GM12878 (cell line): ENCODE data around the gene IMMP2L. TPM values are rescaled to one million over a fixed set of nuclear protein-coding genes. Genes with fewer than 3 reads are reported as not detected.

ENCODE experiments used
- ATAC-seq: fragments of 200-7000 bp; cut with Tn5 transposase; 3 replicates; pipeline ENCODE4 v1.9.1; 2020; ENCODE audit warnings: mild to moderate bottlenecking, moderate library complexity
- BruUV-seq: library from RNA; stranded (reverse); fragments of 400-500 nt; replicated peaks from 2 replicates; lab custom pipeline; 2021; lab: Mats Ljungman, UMichigan
- CTCF ChIA-PET: fragments of 300-600 bp; sonication (Branson Sonifier 250); formaldehyde crosslinking; extraction: SDS; loops from one replicate; lab custom pipeline; 2021; ENCODE audit warnings: inconsistent platforms; lab: Yijun Ruan, JAX
- POLR2A ChIA-PET: fragments of 350-600 bp; formaldehyde crosslinking; extraction: SDS; loops from one replicate; lab custom pipeline; 2021; ENCODE audit warnings: inconsistent platforms; lab: Charles Lee
- RAD21 ChIA-PET: fragments of 300-600 bp; sonication (Branson Sonifier 250); formaldehyde crosslinking; loops from one replicate; lab custom pipeline; 2023; ENCODE audit warnings: antibody characterized with exemption; ENCODE audit not compliant: unreplicated experiment; lab: Charles Lee
- SMC1A ChIA-PET: fragments of 300-600 bp; sonication (Branson Sonifier 250); formaldehyde crosslinking; loops from one replicate; lab custom pipeline; 2023; ENCODE audit not compliant: unreplicated experiment, uncharacterized antibody; lab: Charles Lee
- DNase-seq: peaks from one replicate; pipeline ENCODE4 v3.0.0-alpha.2; 2011; ENCODE audit warnings: low read depth, low spot score
- FAIRE-seq: peaks from 3 replicates; lab custom pipeline; 2011; peaks lifted over from hg19 to GRCh38; lab: Jason Lieb, UNC
- H2AFZ ChIP-seq: 2 replicates; pipeline ENCODE4 v1.6.0; 2011; ENCODE audit warnings: low read depth, low read length, control low read depth; ENCODE audit not compliant: control insufficient read depth
- H3K27ac ChIP-seq: 2 replicates; pipeline ENCODE4 v1.5.1; 2011; ENCODE audit warnings: control low read depth; ENCODE audit not compliant: control insufficient read depth, insufficient read depth
- H3K27me3 ChIP-seq, 2 experiments: replicated peaks in 1 of 2; 2 replicates each; pipeline versions ENCODE4 v1.6.0 to v1.6.1; 2011; ENCODE audit warnings: low read length in 1 of 2; ENCODE audit not compliant: control insufficient read depth in 2 of 2, insufficient read depth in 2 of 2
- H3K36me3 ChIP-seq, 2 experiments: 2 replicates each; pipeline ENCODE4 v1.5.1; 2011; ENCODE audit warnings: low read length in 1 of 2; ENCODE audit not compliant: control insufficient read depth in 2 of 2, insufficient read depth in 2 of 2
- H3K4me1 ChIP-seq: 2 replicates; pipeline ENCODE4 v1.6.1; 2011; ENCODE audit warnings: mild to moderate bottlenecking, low read length, moderate library complexity, mixed read lengths; ENCODE audit not compliant: control insufficient read depth, insufficient read depth
- H3K4me2 ChIP-seq: 2 replicates; pipeline ENCODE4 v1.6.0; 2011; ENCODE audit warnings: control low read depth; ENCODE audit not compliant: control insufficient read depth, insufficient read depth
- H3K4me3 ChIP-seq: fragments of 200-600 bp; sonication (generic); 2 replicates; pipeline ENCODE4 v1.5.1; 2016
- H3K79me2 ChIP-seq: 2 replicates; pipeline ENCODE4 v1.6.0; 2011; ENCODE audit warnings: low read length; ENCODE audit not compliant: control insufficient read depth, insufficient read depth
- H3K9ac ChIP-seq: 2 replicates; pipeline ENCODE4 v1.8.0; 2011; ENCODE audit warnings: low read length, control low read depth, mixed read lengths; ENCODE audit not compliant: control insufficient read depth, insufficient read depth
- H3K9me3 ChIP-seq: replicated peaks from 3 replicates; pipeline ENCODE4 v1.5.1; 2011; ENCODE audit warnings: mild to moderate bottlenecking, low read length; ENCODE audit not compliant: control insufficient read depth, insufficient read depth
- H4K20me1 ChIP-seq: 2 replicates; pipeline ENCODE4 v1.6.0; 2011; ENCODE audit not compliant: control insufficient read depth, insufficient read depth
- ASH2L ChIP-seq: fragments of 300-600, 200-600 bp; sonication (generic); IDR thresholded peaks from 2 replicates; pipeline ENCODE4 v1.6.1; 2017; ENCODE audit warnings: low read depth, mild to moderate bottlenecking, borderline replicate concordance
- CHD1 ChIP-seq: IDR thresholded peaks from 2 replicates; pipeline ENCODE4 v1.6.1; 2012; ENCODE audit warnings: low read depth, low read length, improper control_type of control experiment
- EGR1 ChIP-seq, 2 experiments: IDR thresholded peaks; 1 replicate in 1 of 2; 2 replicates in 1 of 2; pipeline ENCODE4 v1.6.1; 2011 to 2012; ENCODE audit warnings: low read depth in 2 of 2, low read length in 2 of 2, borderline replicate concordance in 1 of 2, mild to moderate bottlenecking in 1 of 2, moderate library complexity in 1 of 2
- HSF1 ChIP-seq: fragments of 150-350 bp; IDR thresholded peaks from 2 replicates; pipeline ENCODE4 v1.6.1; 2014; ENCODE audit warnings: mild to moderate bottlenecking, low read depth, low read length
- IRF5 ChIP-seq: fragments of 450-650 bp; IDR thresholded peaks from 2 replicates; pipeline ENCODE4 v1.6.1; 2017; ENCODE audit warnings: borderline replicate concordance
- KDM1A ChIP-seq: fragments of 200-600 bp; sonication (generic); IDR thresholded peaks from 2 replicates; pipeline ENCODE4 v1.6.1; 2016; ENCODE audit warnings: borderline replicate concordance
- MTA2 ChIP-seq: fragments of 450-650 bp; IDR thresholded peaks from 2 replicates; pipeline ENCODE4 v1.6.1; 2016; ENCODE audit warnings: low read depth, mild to moderate bottlenecking, moderate library complexity
- NRF1 ChIP-seq: conservative IDR thresholded peaks from 2 replicates; pipeline ENCODE4 v1.6.1; 2011; ENCODE audit warnings: mild to moderate bottlenecking, low read depth, low read length, improper control_type of control experiment
- POLR2AphosphoS5 ChIP-seq: IDR thresholded peaks from 2 replicates; pipeline ENCODE4 v1.6.1; 2011; ENCODE audit warnings: mild to moderate bottlenecking, low read length, inconsistent platforms
- RBBP5 ChIP-seq: fragments of 200-600 bp; sonication (generic); conservative IDR thresholded peaks from 2 replicates; pipeline ENCODE4 v1.6.1; 2016
- RFX5 ChIP-seq: IDR thresholded peaks from 2 replicates; pipeline ENCODE4 v1.6.1; 2011; ENCODE audit warnings: low read depth, low read length, improper control_type of control experiment
- SMAD5 ChIP-seq: IDR thresholded peaks from 2 replicates; pipeline ENCODE4 v1.6.1; 2016; ENCODE audit warnings: antibody characterized with exemption, low read depth
- SMC3 ChIP-seq: IDR thresholded peaks from 2 replicates; pipeline ENCODE4 v1.6.1; 2011; ENCODE audit warnings: low read length, improper control_type of control experiment, borderline replicate concordance
- SRF ChIP-seq, 2 experiments: IDR thresholded peaks; 2 replicates each; pipeline ENCODE4 v1.6.1; 2011; ENCODE audit warnings: low read depth in 2 of 2, low read length in 2 of 2, mild to moderate bottlenecking in 1 of 2, moderate library complexity in 1 of 2
- YY1 ChIP-seq: IDR thresholded peaks from 2 replicates; pipeline ENCODE4 v1.6.1; 2011; ENCODE audit warnings: low read depth, mild to moderate bottlenecking, low read length
- WGBS: methylation state at CpG from one replicate; pipeline ENCODE4 v1.1.6; 2016; ENCODE audit warnings: low lambda C conversion rate; ENCODE audit not compliant: insufficient replicate concordance, insufficient coverage; ENCODE audit errors: missing lambda C conversion rate; 5-methylcytosine and 5-hydroxymethylcytosine counted together
- in situ Hi-C: fragments of 300-500 bp; cut with MboI; formaldehyde crosslinking; loops from 9 replicates; pipeline ENCODE4 v1.14.3; 2018; ENCODE audit warnings: mixed read lengths
- intact Hi-C: fragments of 100-400 bp; cut with micrococcal nuclease; formaldehyde crosslinking; loops from one replicate; pipeline ENCODE4 v1.14.2; 2022; ENCODE audit not compliant: unreplicated experiment
- polyA plus RNA-seq, 11 experiments: library from polyadenylated mRNA; depleted of rRNA in 4 of 11; unstranded in 6 of 11; stranded (reverse) in 5 of 11; fragments of >200 nt; fragmentation: Nextera tagmentation in 4 of 11; fragmentation: Illumina TruSeq in 1 of 11; extraction: Ambion mirVana in 4 of 11; extraction: Trizol in 1 of 11; gene quantifications; 1 replicate in 1 of 11; 2 replicates in 10 of 11; pipeline versions ENCODE4 v1.2.1 to v1.2.3, GENCODE V29; 2011 to 2016; ENCODE audit warnings: inconsistent platforms in 2 of 11, missing spikeins in 2 of 11, low read depth in 1 of 11
- total RNA-seq, 4 experiments: library from RNA; depleted of rRNA in 3 of 4; stranded (reverse); fragments of >200 nt in 3 of 4; fragmentation: Illumina TruSeq in 1 of 4; extraction: Trizol in 1 of 4; gene quantifications; 2 replicates each; pipeline versions ENCODE4 v1.2.1 to v1.2.3, GENCODE V29; 2013 to 2021
- TF ChIP-seq, protein P1 (sequence below): fragments of 450-650 bp; IDR thresholded peaks from 2 replicates; pipeline ENCODE4 v1.6.1; 2017; ENCODE audit warnings: mild to moderate bottlenecking, moderate library complexity
- TF ChIP-seq, protein P2 (sequence below), 3 experiments: IDR thresholded peaks in 2 of 3; conservative IDR thresholded peaks in 1 of 3; 2 replicates each; pipeline ENCODE4 v1.5.1; 2011; ENCODE audit warnings: low read depth in 3 of 3, low read length in 3 of 3, mild to moderate bottlenecking in 3 of 3, control low read depth in 2 of 3, moderate library complexity in 2 of 3, inconsistent platforms in 1 of 3, mixed read lengths in 1 of 3; ENCODE audit not compliant: control insufficient read depth in 2 of 3, insufficient read depth in 1 of 3; ENCODE audit errors: extremely low read depth in 1 of 3

The IMMP2L gene
- total and polyA plus RNA-seq, 10 of the 15 experiments (the other 5 are each of a cell fraction or from before 2014, with no cell fraction given) = 12.6 to 46.3 (median 19.6) TPM

DNA sequence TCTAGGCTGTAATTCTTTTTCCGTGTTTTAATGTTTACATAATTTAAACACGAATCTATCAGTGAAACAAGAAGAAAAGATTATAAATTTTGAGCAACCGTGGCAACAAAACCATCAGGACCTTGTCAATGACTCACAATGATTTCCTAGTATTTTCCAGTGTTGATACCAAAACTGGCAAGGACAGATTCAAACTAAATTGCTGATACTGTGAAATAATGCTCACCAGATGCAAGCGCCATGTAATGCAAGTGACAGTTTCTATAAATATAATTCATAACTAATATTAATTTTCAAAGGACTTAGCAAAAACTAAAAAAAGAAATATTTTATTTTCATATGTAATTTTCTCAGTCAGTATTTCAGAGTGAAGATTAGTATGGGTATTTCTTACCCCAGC is 267.8 kb downstream of the IMMP2L start:
- no peak for FAIRE-seq
- H2AFZ ChIP-seq = no peak overlapping the region
- ChIA-PET SMC1A (interaction anchor here (1.4 kb wide), 1 partner anchor 10 kb away, joined by 3 read pairs; no protein-coding TSS in a partner anchor), RAD21 (no interaction called here), POLR2A (no interaction called here), CTCF (no interaction called here)
- intact Hi-C loops = no loop called here
- H3K9ac ChIP-seq = no peak overlapping the region
- no peak overlapping the region for H3K4me2 ChIP-seq
- no peak for DNase-seq
- no peaks in the 10 kb centered on the region for H3K27me3 ChIP-seq
- in situ Hi-C loops = no loop called here
- BruUV-seq = no TSS peak
- H3K27ac ChIP-seq = no peak overlapping the region
- no peaks in the 10 kb centered on the region for H3K36me3 ChIP-seq
- H3K4me3 ChIP-seq = no peak overlapping the region
- H3K9me3 ChIP-seq = no peaks in the 10 kb centered on the region
- WGBS = 82% methylated on average over 4 of the region's 4 CpGs
- H3K4me1 ChIP-seq = no peaks in the 10 kb centered on the region
- ATAC-seq = no peak
- no peaks in the 10 kb centered on the region for H4K20me1 ChIP-seq
- H3K79me2 ChIP-seq = no peaks in the 10 kb centered on the region
- TF ChIP-seq ASH2L (no peak), KDM1A (no peak), IRF5 (no peak), EGR1 (IDR thresholded peaks at IDR 0.05; ENCODE audit: borderline replicate concordance in 1 of 2, low read depth in 2 of 2, low read length in 2 of 2) (no peak), CHD1 (no peak), SRF (IDR thresholded peaks at IDR 0.05; ENCODE audit: low read depth in 2 of 2, low read length in 2 of 2) (no peak), HSF1 (no peak), YY1 (no peak), SMC3 (no peak), RFX5 (no peak), MTA2 (no peak), NRF1 (no peak), POLR2AphosphoS5 (no peak), SMAD5 (no peak), RBBP5 (no peak)
- TF ChIP-seq, protein P1, sequence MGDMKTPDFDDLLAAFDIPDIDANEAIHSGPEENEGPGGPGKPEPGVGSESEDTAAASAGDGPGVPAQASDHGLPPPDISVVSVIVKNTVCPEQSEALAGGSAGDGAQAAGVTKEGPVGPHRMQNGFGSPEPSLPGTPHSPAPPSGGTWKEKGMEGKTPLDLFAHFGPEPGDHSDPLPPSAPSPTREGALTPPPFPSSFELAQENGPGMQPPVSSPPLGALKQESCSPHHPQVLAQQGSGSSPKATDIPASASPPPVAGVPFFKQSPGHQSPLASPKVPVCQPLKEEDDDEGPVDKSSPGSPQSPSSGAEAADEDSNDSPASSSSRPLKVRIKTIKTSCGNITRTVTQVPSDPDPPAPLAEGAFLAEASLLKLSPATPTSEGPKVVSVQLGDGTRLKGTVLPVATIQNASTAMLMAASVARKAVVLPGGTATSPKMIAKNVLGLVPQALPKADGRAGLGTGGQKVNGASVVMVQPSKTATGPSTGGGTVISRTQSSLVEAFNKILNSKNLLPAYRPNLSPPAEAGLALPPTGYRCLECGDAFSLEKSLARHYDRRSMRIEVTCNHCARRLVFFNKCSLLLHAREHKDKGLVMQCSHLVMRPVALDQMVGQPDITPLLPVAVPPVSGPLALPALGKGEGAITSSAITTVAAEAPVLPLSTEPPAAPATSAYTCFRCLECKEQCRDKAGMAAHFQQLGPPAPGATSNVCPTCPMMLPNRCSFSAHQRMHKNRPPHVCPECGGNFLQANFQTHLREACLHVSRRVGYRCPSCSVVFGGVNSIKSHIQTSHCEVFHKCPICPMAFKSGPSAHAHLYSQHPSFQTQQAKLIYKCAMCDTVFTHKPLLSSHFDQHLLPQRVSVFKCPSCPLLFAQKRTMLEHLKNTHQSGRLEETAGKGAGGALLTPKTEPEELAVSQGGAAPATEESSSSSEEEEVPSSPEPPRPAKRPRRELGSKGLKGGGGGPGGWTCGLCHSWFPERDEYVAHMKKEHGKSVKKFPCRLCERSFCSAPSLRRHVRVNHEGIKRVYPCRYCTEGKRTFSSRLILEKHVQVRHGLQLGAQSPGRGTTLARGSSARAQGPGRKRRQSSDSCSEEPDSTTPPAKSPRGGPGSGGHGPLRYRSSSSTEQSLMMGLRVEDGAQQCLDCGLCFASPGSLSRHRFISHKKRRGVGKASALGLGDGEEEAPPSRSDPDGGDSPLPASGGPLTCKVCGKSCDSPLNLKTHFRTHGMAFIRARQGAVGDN = no peak
- TF ChIP-seq, protein P2, sequence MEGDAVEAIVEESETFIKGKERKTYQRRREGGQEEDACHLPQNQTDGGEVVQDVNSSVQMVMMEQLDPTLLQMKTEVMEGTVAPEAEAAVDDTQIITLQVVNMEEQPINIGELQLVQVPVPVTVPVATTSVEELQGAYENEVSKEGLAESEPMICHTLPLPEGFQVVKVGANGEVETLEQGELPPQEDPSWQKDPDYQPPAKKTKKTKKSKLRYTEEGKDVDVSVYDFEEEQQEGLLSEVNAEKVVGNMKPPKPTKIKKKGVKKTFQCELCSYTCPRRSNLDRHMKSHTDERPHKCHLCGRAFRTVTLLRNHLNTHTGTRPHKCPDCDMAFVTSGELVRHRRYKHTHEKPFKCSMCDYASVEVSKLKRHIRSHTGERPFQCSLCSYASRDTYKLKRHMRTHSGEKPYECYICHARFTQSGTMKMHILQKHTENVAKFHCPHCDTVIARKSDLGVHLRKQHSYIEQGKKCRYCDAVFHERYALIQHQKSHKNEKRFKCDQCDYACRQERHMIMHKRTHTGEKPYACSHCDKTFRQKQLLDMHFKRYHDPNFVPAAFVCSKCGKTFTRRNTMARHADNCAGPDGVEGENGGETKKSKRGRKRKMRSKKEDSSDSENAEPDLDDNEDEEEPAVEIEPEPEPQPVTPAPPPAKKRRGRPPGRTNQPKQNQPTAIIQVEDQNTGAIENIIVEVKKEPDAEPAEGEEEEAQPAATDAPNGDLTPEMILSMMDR (IDR thresholded peaks at IDR 0.05 in 2 of 3, conservative IDR thresholded peaks at IDR 0.05 in 1 of 3; ENCODE audit: control insufficient read depth in 2 of 3, extremely low read depth in 1 of 3, insufficient read depth in 1 of 3, low read depth in 3 of 3, low read length in 3 of 3) = no peak
